ENCODE results near the gene MORC1.

- TF ChIP-seq CTCF (IDR thresholded peaks at IDR 0.05 in 4 of 5, conservative IDR thresholded peaks at IDR 0.05 in 1 of 5) (no peak), POLR2A (IDR thresholded peaks at IDR 0.05) (no peak)
Measured at GRCh38 chr3:108936924-108937689, 180.8 kb downstream of the MORC1 start.

Measured in gastrocnemius medialis (tissue), 4 donors.